ENCODE data around the gene ITSN1. TPM values are rescaled to one million over a fixed set of nuclear protein-coding genes. Genes with fewer than 3 reads are reported as not detected.

Gene ITSN1
- total and polyA plus RNA-seq, 2 experiments from 2014 or later, result 77.9 to 95.7 TPM

DNA sequence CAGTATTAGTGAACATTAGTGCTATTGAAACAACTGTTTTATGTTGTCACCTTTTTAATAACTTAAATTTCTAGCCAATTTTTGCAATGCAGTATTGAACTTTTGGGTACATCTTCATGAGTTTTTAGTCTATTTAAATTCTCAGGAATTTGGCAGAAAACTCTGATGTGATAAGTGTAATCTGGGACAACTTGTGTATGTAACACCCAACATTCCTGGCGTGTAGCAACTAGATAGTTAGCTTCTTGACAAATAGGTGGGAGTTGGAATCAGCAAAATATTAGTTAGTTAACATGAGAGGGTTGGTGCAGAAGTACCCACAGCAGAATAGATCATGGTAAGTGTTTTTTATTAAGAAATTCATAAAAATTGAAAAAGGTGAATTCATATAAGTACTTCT lies 111.6 kb downstream of the ITSN1 start (continued):
- TF ChIP-seq ZNF114 (CRISPR knock-in tag; IDR thresholded peaks at IDR 0.05), result no peak

DNA sequence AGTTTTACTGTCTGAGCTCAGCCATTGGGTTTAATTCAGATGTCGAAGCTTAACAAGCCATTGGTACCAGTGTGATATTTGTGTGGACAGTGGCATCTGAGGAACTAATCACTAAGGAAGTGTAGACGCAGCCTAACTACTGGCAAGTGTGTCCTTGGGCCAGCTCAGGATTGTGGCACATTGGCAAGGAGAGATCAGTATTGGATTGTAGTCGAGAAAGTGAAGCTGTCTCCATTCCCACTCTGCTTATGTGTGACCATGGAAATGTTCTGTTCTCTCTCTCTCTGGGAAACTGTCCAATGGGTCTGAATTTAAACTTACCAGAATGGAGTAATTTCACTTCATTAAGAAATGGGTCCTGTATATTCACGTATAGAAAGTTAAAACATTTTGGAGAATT lies 112.2 kb downstream of the ITSN1 start:
- Histone ChIP-seq H3K4me1 (ENCODE audit: insufficient read depth) (no peaks in the 10 kb centered on the region), H3F3A (replicated peaks; ENCODE audit: low read depth) (no peaks in the 10 kb centered on the region), H3K9me2 (ENCODE audit: insufficient read depth) (no peaks in the 10 kb centered on the region), H3K4me2 (no peak overlapping the region), H4K20me1 (replicated peaks; ENCODE audit: insufficient read depth) (0 out of 2 replicates have a peak, but pooled peaks cover 7% of the 10 kb centered on the region), H3K36me3 (ENCODE audit: insufficient read depth) (peaks cover 6% of the 10 kb centered on the region; the same call in 1 of the 2 replicates), H3K79me2 (replicated peaks; ENCODE audit: insufficient read depth) (no peaks in the 10 kb centered on the region), H3K4me3 (no peak overlapping the region), H3K27me3 (ENCODE audit: insufficient read depth) (no peaks in the 10 kb centered on the region), H2AFZ (no peak overlapping the region), H3K27ac (ENCODE audit: low read depth) (no peak overlapping the region)
- H3K4me1 Mint-ChIP-seq, result no peaks in the 10 kb centered on the region
- peaks cover 3% of the 10 kb centered on the region for H3K27me3 Mint-ChIP-seq (ENCODE audit: insufficient read depth, low read depth, poor library complexity)
- peaks cover 11% of the 10 kb centered on the region; the same call in 2 of the 3 replicates for H3K36me3 Mint-ChIP-seq (ENCODE audit: low read depth)
- no peak for TF ChIP-seq ETS1 (IDR thresholded peaks at IDR 0.05)
- H3K9me3 Mint-ChIP-seq, result no peaks in the 10 kb centered on the region
- ATAC-seq (no peak), DNase-seq (ENCODE audit: low spot score) (no peak)
- H3K4me3 Mint-ChIP-seq, result no peak overlapping the region
- no peak overlapping the region for H3K27ac Mint-ChIP-seq

GRCh38 chr21:33755354-33755753 lies 113.1 kb downstream of the ITSN1 start:
- H3K9me2 ChIP-seq (ENCODE audit: insufficient read depth), result no peaks in the 10 kb centered on the region; the same call in none of the 2 replicates
- peaks cover 2% of the 10 kb centered on the region for H3K27me3 Mint-ChIP-seq (ENCODE audit: insufficient read depth, low read depth, poor library complexity)
- no peak overlapping the region for H3K4me3 Mint-ChIP-seq
- H3K36me3 ChIP-seq (ENCODE audit: insufficient read depth), result peaks cover 6% of the 10 kb centered on the region; the same call in 1 of the 2 replicates
- no peak overlapping the region for H3K4me3 ChIP-seq
- H3K79me2 ChIP-seq (replicated peaks; ENCODE audit: insufficient read depth), result no peaks in the 10 kb centered on the region
- 0 out of 2 replicates have a peak, but pooled peaks cover 8% of the 10 kb centered on the region for H4K20me1 ChIP-seq (replicated peaks; ENCODE audit: insufficient read depth)
- peaks cover 4% of the 10 kb centered on the region for H3K4me1 ChIP-seq (ENCODE audit: insufficient read depth)
- DNase-seq (ENCODE audit: low spot score) (no peak), ATAC-seq (no peak)
- no peaks in the 10 kb centered on the region for H3F3A ChIP-seq (replicated peaks; ENCODE audit: low read depth)
- no peak overlapping the region for H3K27ac ChIP-seq (ENCODE audit: low read depth)
- no peak overlapping the region for H2AFZ ChIP-seq
- no peaks in the 10 kb centered on the region for H3K27me3 ChIP-seq (ENCODE audit: insufficient read depth)
- H3K9me3 Mint-ChIP-seq, result no peaks in the 10 kb centered on the region
- no peak overlapping the region for H3K4me2 ChIP-seq
- no peak overlapping the region for H3K27ac Mint-ChIP-seq
- H3K4me1 Mint-ChIP-seq, result no peaks in the 10 kb centered on the region; the same call in 2 of the 3 replicates
- peaks cover 11% of the 10 kb centered on the region; the same call in 2 of the 3 replicates for H3K36me3 Mint-ChIP-seq (ENCODE audit: low read depth)
- no peak for TF ChIP-seq CREB1 (CRISPR knock-in tag; IDR thresholded peaks at IDR 0.05; ENCODE audit: low read depth)
- TF ChIP-seq EZH2 (IDR thresholded peaks at IDR 0.05; ENCODE audit: low read depth, unreplicated experiment), result no peak
- TF ChIP-seq ETS1 (IDR thresholded peaks at IDR 0.05), result no peak
- no peak for TF ChIP-seq NANOG (IDR thresholded peaks at IDR 0.05; ENCODE audit: borderline replicate concordance)
- no peak for TF ChIP-seq CTCF (conservative IDR thresholded peaks at IDR 0.05; ENCODE audit: low read depth in 2 of 2)
- TF ChIP-seq REST (IDR thresholded peaks at IDR 0.05; ENCODE audit: unreplicated experiment), result no peak
- TF ChIP-seq JUNB (IDR thresholded peaks at IDR 0.05; ENCODE audit: unreplicated experiment), result no peak
- no peak for TF ChIP-seq POLR2AphosphoS5 (IDR thresholded peaks at IDR 0.05; ENCODE audit: low read depth)
- no peak for TF ChIP-seq STAT1 (IDR thresholded peaks at IDR 0.05; ENCODE audit: unreplicated experiment)
- TF ChIP-seq EZH2phosphoT487 (IDR thresholded peaks at IDR 0.05; ENCODE audit: unreplicated experiment), result no peak
- TF ChIP-seq ZNF114 (CRISPR knock-in tag; IDR thresholded peaks at IDR 0.05), result no peak
- no peak for TF ChIP-seq ZNF331 (CRISPR knock-in tag; IDR thresholded peaks at IDR 0.05; ENCODE audit: low read depth)
